H1 (cell line): Measurements from ENCODE around the gene NEBL. TPM values are rescaled to one million over a fixed set of nuclear protein-coding genes. Genes with fewer than 3 reads are reported as not detected.

ENCODE experiments used
- CTCF ChIA-PET: fragments of 300-600 bp; sonication (Branson Sonifier 250); formaldehyde crosslinking; loops from one replicate; lab custom pipeline; 2021; ENCODE audit not compliant: partially characterized antibody; lab: Charles Lee
- POLR2A ChIA-PET: fragments of 300-600 bp; sonication (Branson Sonifier 250); formaldehyde crosslinking; loops from one replicate; lab custom pipeline; 2021; ENCODE audit warnings: inconsistent platforms; ENCODE audit not compliant: partially characterized antibody; lab: Charles Lee
- DNase-seq, 2 experiments: peaks; one replicate each; pipeline versions ENCODE4 v3.0.0 to v3.0.0-alpha.2; 2010 to 2022; ENCODE audit warnings: low spot score in 2 of 2, low read depth in 1 of 2, mixed read lengths in 1 of 2
- FAIRE-seq: peaks from 2 replicates; lab custom pipeline; 2011; peaks lifted over from hg19 to GRCh38; lab: Jason Lieb, UNC
- H2AFZ ChIP-seq: 2 replicates; pipeline ENCODE4 v1.8.1; 2012; ENCODE audit warnings: low read length, inconsistent platforms
- H2AK5ac ChIP-seq: 2 replicates; pipeline ENCODE4 v1.6.1; 2013; ENCODE audit warnings: low read depth, low read length
- H2BK120ac ChIP-seq: replicated peaks from 2 replicates; pipeline ENCODE3; 2013; ENCODE audit warnings: low read depth, low read length, inconsistent platforms
- H2BK12ac ChIP-seq: 2 replicates; pipeline ENCODE4 v1.6.1; 2013; ENCODE audit warnings: low read depth, low read length
- H2BK15ac ChIP-seq: 2 replicates; pipeline ENCODE4 v1.6.1; 2013; ENCODE audit warnings: low read length
- H2BK20ac ChIP-seq: 2 replicates; pipeline ENCODE4 v1.6.1; 2013; ENCODE audit warnings: low read length
- H2BK5ac ChIP-seq: 2 replicates; pipeline ENCODE4 v1.6.1; 2013; ENCODE audit warnings: low read depth, low read length
- H3K14ac ChIP-seq: 2 replicates; pipeline ENCODE4 v1.6.1; 2013; ENCODE audit warnings: inconsistent platforms; ENCODE audit not compliant: insufficient read length
- H3K18ac ChIP-seq: 2 replicates; pipeline ENCODE4 v1.6.1; 2013; ENCODE audit warnings: low read length; ENCODE audit errors: extremely low read depth
- H3K23ac ChIP-seq: 2 replicates; pipeline ENCODE4 v1.6.1; 2013; ENCODE audit warnings: inconsistent platforms; ENCODE audit not compliant: insufficient read length
- H3K23me2 ChIP-seq: 2 replicates; pipeline ENCODE4 v1.6.1; 2013; ENCODE audit warnings: low read depth, low read length
- H3K27ac ChIP-seq: 2 replicates; pipeline ENCODE4 v1.6.1; 2011; ENCODE audit warnings: low read depth, low read length, inconsistent platforms
- H3K27me3 ChIP-seq, 4 experiments: replicated peaks in 1 of 4; 1 replicate in 1 of 4; 2 replicates in 3 of 4; pipeline versions ENCODE4 v1.6.1 to v1.8.1; 2011 to 2013; ENCODE audit warnings: low read length in 3 of 4, mild to moderate bottlenecking in 3 of 4, inconsistent platforms in 2 of 4, mixed read lengths in 2 of 4, moderate library complexity in 1 of 4; ENCODE audit not compliant: control insufficient read depth in 3 of 4, insufficient read depth in 3 of 4; ENCODE audit errors: extremely low read depth in 1 of 4
- H3K36me3 ChIP-seq, 4 experiments: 2 replicates each; pipeline versions ENCODE4 v1.6.1 to v1.8.1; 2011 to 2013; ENCODE audit warnings: mild to moderate bottlenecking in 4 of 4, low read length in 3 of 4, moderate library complexity in 2 of 4, control low read depth in 1 of 4, inconsistent platforms in 1 of 4; ENCODE audit not compliant: insufficient read depth in 4 of 4, control insufficient read depth in 2 of 4
- H3K4ac ChIP-seq: replicated peaks from 2 replicates; pipeline ENCODE3; 2013; ENCODE audit warnings: low read length, low read depth, mixed read lengths, inconsistent platforms; ENCODE audit not compliant: insufficient read length
- H3K4me1 ChIP-seq, 4 experiments: replicated peaks in 1 of 4; 1 replicate in 1 of 4; 2 replicates in 3 of 4; pipeline versions ENCODE4 v1.6.1 to v1.8.1; 2011 to 2013; ENCODE audit warnings: low read length in 3 of 4, inconsistent platforms in 2 of 4, mixed read lengths in 1 of 4; ENCODE audit not compliant: insufficient read depth in 4 of 4, control insufficient read depth in 3 of 4
- H3K4me2 ChIP-seq, 2 experiments: 2 replicates each; pipeline versions ENCODE4 v1.6.1 to v1.8.1; 2011 to 2013; ENCODE audit warnings: low read depth in 2 of 2, low read length in 2 of 2, control low read depth in 1 of 2, inconsistent platforms in 1 of 2, mild to moderate bottlenecking in 1 of 2; ENCODE audit not compliant: insufficient read depth in 1 of 2
- H3K4me3 ChIP-seq, 4 experiments: fragments of 200-600, 300-600 bp in 1 of 4; sonication (generic), shearing (Covaris generic), sonication (Bioruptor Twin) in 1 of 4; 2 replicates each; pipeline versions ENCODE4 v1.5.1 to v1.8.1; 2011 to 2016; ENCODE audit warnings: low read length in 4 of 4, low read depth in 3 of 4, control low read depth in 2 of 4, inconsistent platforms in 2 of 4, mild to moderate bottlenecking in 2 of 4, mixed read lengths in 1 of 4, moderate library complexity in 1 of 4; ENCODE audit not compliant: insufficient read depth in 2 of 4; ENCODE audit errors: extremely low read depth in 1 of 4
- H3K56ac ChIP-seq: replicated peaks from 2 replicates; pipeline ENCODE3; 2013; ENCODE audit warnings: low read depth, mild to moderate bottlenecking, mixed read lengths, low read length, inconsistent platforms; ENCODE audit not compliant: insufficient read length
- H3K79me1 ChIP-seq: 2 replicates; pipeline ENCODE4 v1.6.1; 2013; ENCODE audit warnings: low read depth, low read length, control low read depth
- H3K79me2 ChIP-seq, 2 experiments: 2 replicates each; pipeline versions ENCODE4 v1.6.1 to v1.8.1; 2012 to 2013; ENCODE audit warnings: low read length in 2 of 2, mild to moderate bottlenecking in 2 of 2, inconsistent platforms in 1 of 2; ENCODE audit not compliant: insufficient read depth in 2 of 2, control insufficient read depth in 1 of 2
- H3K9ac ChIP-seq, 4 experiments: replicated peaks in 1 of 4; 1 replicate in 1 of 4; 2 replicates in 3 of 4; pipeline versions ENCODE4 v1.6.1 to v1.8.1; 2011 to 2013; ENCODE audit warnings: low read depth in 3 of 4, low read length in 3 of 4, control low read depth in 2 of 4, mild to moderate bottlenecking in 2 of 4, moderate library complexity in 2 of 4, inconsistent platforms in 1 of 4; ENCODE audit errors: extremely low read depth in 1 of 4
- H3K9me3 ChIP-seq, 2 experiments: 2 replicates each; pipeline versions ENCODE4 v1.6.1 to v1.8.1; 2012 to 2013; ENCODE audit warnings: mild to moderate bottlenecking in 2 of 2, moderate library complexity in 2 of 2, control low read depth in 1 of 2, inconsistent platforms in 1 of 2, low read depth in 1 of 2, low read length in 1 of 2, mixed read lengths in 1 of 2; ENCODE audit not compliant: insufficient read depth in 2 of 2
- H4K20me1 ChIP-seq, 2 experiments: replicated peaks in 1 of 2; 2 replicates each; pipeline versions ENCODE3 to v1.8.1; 2011 to 2013; ENCODE audit warnings: inconsistent platforms in 2 of 2, low read length in 2 of 2, mild to moderate bottlenecking in 1 of 2; ENCODE audit not compliant: insufficient read depth in 2 of 2, control insufficient read depth in 1 of 2
- H4K5ac ChIP-seq: 2 replicates; pipeline ENCODE4 v1.6.1; 2013; ENCODE audit warnings: low read length, low read depth, mixed read lengths, inconsistent platforms; ENCODE audit not compliant: insufficient read length
- H4K8ac ChIP-seq: 2 replicates; pipeline ENCODE4 v1.8.0; 2013; ENCODE audit warnings: mild to moderate bottlenecking, moderate library complexity, low read length, inconsistent platforms; ENCODE audit not compliant: insufficient read depth; ENCODE audit errors: extremely low read depth
- H4K91ac ChIP-seq: replicated peaks from 2 replicates; pipeline ENCODE3; 2013; ENCODE audit warnings: low read length, mixed read lengths, inconsistent platforms; ENCODE audit not compliant: insufficient read length
- ATF3 ChIP-seq: IDR thresholded peaks from 2 replicates; pipeline ENCODE4 v1.6.1; 2011; ENCODE audit warnings: low read depth, mild to moderate bottlenecking, low read length; ENCODE audit not compliant: insufficient read depth
- BACH1 ChIP-seq: IDR thresholded peaks from 2 replicates; pipeline ENCODE4 v1.6.1; 2012; ENCODE audit warnings: low read length, improper control_type of control experiment
- CBX5 ChIP-seq: fragments of 300-800, 300-1000 bp; sonication (generic); IDR thresholded peaks from 2 replicates; pipeline ENCODE4 v1.7.1; 2016; ENCODE audit warnings: antibody characterized with exemption, low read length, low read depth
- CHD1 ChIP-seq: IDR thresholded peaks from 2 replicates; pipeline ENCODE4 v1.6.1; 2012; ENCODE audit warnings: low read depth, low read length, improper control_type of control experiment
- MAFK ChIP-seq: IDR thresholded peaks from 2 replicates; pipeline ENCODE4 v1.6.1; 2012; ENCODE audit warnings: low read depth, mild to moderate bottlenecking, improper control_type of control experiment, low read length
- SAP30 ChIP-seq: fragments of 300-600 bp; sonication (generic); IDR thresholded peaks from 2 replicates; pipeline ENCODE4 v1.7.1; 2012; ENCODE audit warnings: low read length, moderate library complexity, mild to moderate bottlenecking, inconsistent platforms; ENCODE audit not compliant: insufficient read depth, insufficient replicate concordance
- SUZ12 ChIP-seq: fragments of 200-600 bp; sonication (generic); IDR thresholded peaks from 2 replicates; pipeline ENCODE4 v1.6.1; 2012; ENCODE audit warnings: mild to moderate bottlenecking, inconsistent platforms, low read length, moderate library complexity, mixed read lengths
- TAF1 ChIP-seq: IDR thresholded peaks from 2 replicates; pipeline ENCODE4 v1.6.1; 2011; ENCODE audit warnings: mild to moderate bottlenecking, low read depth, low read length
- TAF7 ChIP-seq: optimal IDR thresholded peaks from 2 replicates; pipeline ENCODE3; 2011; ENCODE audit warnings: low read depth, mild to moderate bottlenecking, inconsistent platforms, low read length, moderate library complexity, borderline replicate concordance
- WGBS, 2 experiments: shearing (Covaris generic) in 1 of 2; methylation state at CpG; one replicate each; pipeline versions ENCODE4 v1.1.6 to v1.1.7; 2013 to 2015; ENCODE audit warnings: low lambda C conversion rate in 2 of 2, mixed read lengths in 2 of 2, inconsistent platforms in 1 of 2, low coverage in 1 of 2, missing lambda C conversion rate in 1 of 2; ENCODE audit not compliant: insufficient replicate concordance in 2 of 2, insufficient coverage in 1 of 2, insufficient read length in 1 of 2; ENCODE audit errors: extremely low coverage in 1 of 2, missing lambda C conversion rate in 1 of 2; 5-methylcytosine and 5-hydroxymethylcytosine counted together
- polyA plus RNA-seq, 7 experiments: library from polyadenylated mRNA; depleted of rRNA in 3 of 7; stranded (reverse) in 5 of 7; unstranded in 2 of 7; fragments of >200 nt in 5 of 7; fragments of 200-250 nt in 2 of 7; gene quantifications; 1 replicate in 5 of 7; 2 replicates in 1 of 7; 4 replicates in 1 of 7; pipeline versions ENCODE4 v1.2.1 to v1.2.3, GENCODE V29; 2011 to 2013; ENCODE audit warnings: missing spikeins in 2 of 7, mixed read lengths in 2 of 7
- total RNA-seq: library from RNA; stranded (reverse); fragmentation: NEBNext Ultra II Directional; extraction: Animal tissue kit (Norgen Biotek cat#: 25700); gene quantifications from 2 replicates; pipeline ENCODE4 v1.2.1, GENCODE V29; 2021
- TF ChIP-seq, protein P1 (sequence below): IDR thresholded peaks from 2 replicates; pipeline ENCODE4 v1.6.1; 2011; ENCODE audit warnings: low read length, improper control_type of control experiment
- TF ChIP-seq, protein P2 (sequence below): IDR thresholded peaks from 2 replicates; pipeline ENCODE4 v1.6.1; 2012; ENCODE audit warnings: inconsistent platforms

The NEBL gene
- total and polyA plus RNA-seq, 2 of the 8 experiments (the other 6 are each of a cell fraction or from before 2014, with no cell fraction given), result 7.5 to 10.5 TPM

- H2BK5ac ChIP-seq, result no peak overlapping the region
- WGBS, 2 experiments, result 93% methylated on average over 5 of the region's 5 CpGs; no CpG with 5 or more reads in 1 of the 2 experiments
- no peaks in the 10 kb centered on the region for H3K23me2 ChIP-seq
- H4K8ac ChIP-seq, result no peak overlapping the region
- no peak overlapping the region for H3K27ac ChIP-seq
- no peak overlapping the region for H3K4me2 ChIP-seq
- no peaks in the 10 kb centered on the region for H3K79me1 ChIP-seq
- H4K20me1 ChIP-seq, result no peaks in the 10 kb centered on the region
- H2AK5ac ChIP-seq, result no peak overlapping the region
- H3K14ac ChIP-seq, result no peak overlapping the region
- DNase-seq (no peak), FAIRE-seq (no peak)
- no peak overlapping the region for H3K4me3 ChIP-seq
- no peaks in the 10 kb centered on the region for H3K79me2 ChIP-seq
- no peak overlapping the region for H3K9ac ChIP-seq
- H3K4me1 ChIP-seq, result no peaks in the 10 kb centered on the region
- CTCF ChIA-PET, result interaction anchor here (0.9 to 1.2 kb wide), 3 partner anchors 13 to 975 kb away, joined by 3 to 4 read pairs (median 3); no protein-coding TSS in a partner anchor
- H3K56ac ChIP-seq, result no peak overlapping the region
- H2BK120ac ChIP-seq, result no peak overlapping the region
- H2BK15ac ChIP-seq, result no peak overlapping the region
- TF ChIP-seq, protein P1, sequence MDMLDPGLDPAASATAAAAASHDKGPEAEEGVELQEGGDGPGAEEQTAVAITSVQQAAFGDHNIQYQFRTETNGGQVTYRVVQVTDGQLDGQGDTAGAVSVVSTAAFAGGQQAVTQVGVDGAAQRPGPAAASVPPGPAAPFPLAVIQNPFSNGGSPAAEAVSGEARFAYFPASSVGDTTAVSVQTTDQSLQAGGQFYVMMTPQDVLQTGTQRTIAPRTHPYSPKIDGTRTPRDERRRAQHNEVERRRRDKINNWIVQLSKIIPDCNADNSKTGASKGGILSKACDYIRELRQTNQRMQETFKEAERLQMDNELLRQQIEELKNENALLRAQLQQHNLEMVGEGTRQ, result no peak
- TF ChIP-seq CBX5, result no peak
- TF ChIP-seq, protein P2, sequence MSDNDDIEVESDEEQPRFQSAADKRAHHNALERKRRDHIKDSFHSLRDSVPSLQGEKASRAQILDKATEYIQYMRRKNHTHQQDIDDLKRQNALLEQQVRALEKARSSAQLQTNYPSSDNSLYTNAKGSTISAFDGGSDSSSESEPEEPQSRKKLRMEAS, result no peak
- no peak for TF ChIP-seq CHD1
- no peak for TF ChIP-seq SAP30
- TF ChIP-seq TAF7, result no peak
- no peak for TF ChIP-seq BACH1
- TF ChIP-seq ATF3, result no peak
- no peak for TF ChIP-seq MAFK
- TF ChIP-seq TAF1, result no peak
- TF ChIP-seq SUZ12, result no peak
- no peaks in the 10 kb centered on the region for H3K27me3 ChIP-seq
- no peak overlapping the region for H3K4ac ChIP-seq
- H3K9me3 ChIP-seq, result no peaks in the 10 kb centered on the region
- no peak overlapping the region for H2BK20ac ChIP-seq
- H3K36me3 ChIP-seq, result no peaks in the 10 kb centered on the region
- H3K23ac ChIP-seq, result no peak overlapping the region
- H2BK12ac ChIP-seq, result no peak overlapping the region
- H4K91ac ChIP-seq, result no peak overlapping the region
- H3K18ac ChIP-seq, result no peak overlapping the region
- H4K5ac ChIP-seq, result no peak overlapping the region
- POLR2A ChIA-PET, result no interaction called here
- no peak overlapping the region for H2AFZ ChIP-seq
Measured at GRCh38 chr10:20743942-20744341, 153.2 kb downstream of the NEBL start.
